GM12864 (cell line): ENCODE results near the gene TEX264.

Experiments used
- DNase-seq: peaks from one replicate; pipeline ENCODE4 v3.0.0-alpha.2; 2011; ENCODE audit warnings: low read depth
- H3K4me3 ChIP-seq: 2 replicates; pipeline ENCODE4 v1.5.1; 2011; ENCODE audit warnings: mild to moderate bottlenecking, low read depth, low read length, control low read depth
- CTCF ChIP-seq: IDR thresholded peaks from 2 replicates; pipeline ENCODE4 v1.5.1; 2011; ENCODE audit warnings: low read depth, mild to moderate bottlenecking, moderate library complexity, low read length, control low read depth, inconsistent platforms; ENCODE audit errors: missing control alignments

The TEX264 gene

GRCh38 chr3:51676102-51676640 lies 5.1 kb downstream of the TEX264 start:
- H3K4me3 ChIP-seq = no peak overlapping the region
- TF ChIP-seq CTCF = no peak
- DNase-seq = no peak

GRCh38 chr3:51677358-51677757 lies 6.3 kb downstream of the TEX264 start:
- no peak overlapping the region for H3K4me3 ChIP-seq
- no peak for TF ChIP-seq CTCF
- no peak for DNase-seq

GRCh38 chr3:51678186-51678585 lies 7.1 kb downstream of the TEX264 start:
- no peak for DNase-seq
- TF ChIP-seq CTCF = no peak
- no peak overlapping the region for H3K4me3 ChIP-seq

GRCh38 chr3:51678641-51679040 lies 7.6 kb downstream of the TEX264 start:
- no peak for TF ChIP-seq CTCF
- no peak overlapping the region for H3K4me3 ChIP-seq
- no peak for DNase-seq

GRCh38 chr3:51679318-51679717 lies 8.3 kb downstream of the TEX264 start:
- no peak for DNase-seq
- no peak for TF ChIP-seq CTCF
- no peak overlapping the region for H3K4me3 ChIP-seq

GRCh38 chr3:51679777-51680176 lies 8.7 kb downstream of the TEX264 start:
- TF ChIP-seq CTCF = no peak
- DNase-seq = no peak
- H3K4me3 ChIP-seq = no peak overlapping the region

- DNase-seq = no peak
Observed at GRCh38 chr3:51680196-51680595, 9.1 kb downstream of the TEX264 start.

More at GRCh38 chr3:51680196-51680595, 9.1 kb downstream of the TEX264 start:
- TF ChIP-seq CTCF = no peak
- H3K4me3 ChIP-seq = no peak overlapping the region
